NB4 (cell line): ENCODE measurements around the gene SPSB3.

Experiments
- MYC ChIP-seq: IDR thresholded peaks from 2 replicates; pipeline ENCODE4 v1.6.1; 2011; ENCODE audit warnings: low read depth, low read length
- POLR2A ChIP-seq: IDR thresholded peaks from 2 replicates; pipeline ENCODE4 v1.6.1; 2011; ENCODE audit warnings: mild to moderate bottlenecking; ENCODE audit not compliant: insufficient read length; ENCODE audit errors: extremely low read depth
- TF ChIP-seq, protein P1 (sequence below): IDR thresholded peaks from one replicate; pipeline ENCODE4 v1.5.1; 2012; ENCODE audit warnings: low read depth, low read length
- TF ChIP-seq, protein P2 (sequence below): IDR thresholded peaks from 2 replicates; pipeline ENCODE4 v1.6.1; 2011; ENCODE audit warnings: low read depth, low read length

DNA sequence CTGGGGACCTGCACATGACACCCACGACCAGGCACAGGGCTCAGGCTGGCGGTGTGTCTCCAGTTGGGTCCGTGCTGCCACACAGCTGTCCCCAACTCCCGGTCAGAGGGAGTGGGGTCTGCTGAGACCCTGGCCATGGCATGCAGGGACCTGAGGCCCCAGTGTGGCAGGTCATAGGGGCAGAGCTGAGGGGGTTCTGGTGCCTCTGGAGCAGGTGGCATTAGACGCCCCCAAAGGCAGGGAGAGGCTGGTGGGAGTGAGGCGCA lies 4.6 kb upstream of the SPSB3 start:
- TF ChIP-seq, protein P1, sequence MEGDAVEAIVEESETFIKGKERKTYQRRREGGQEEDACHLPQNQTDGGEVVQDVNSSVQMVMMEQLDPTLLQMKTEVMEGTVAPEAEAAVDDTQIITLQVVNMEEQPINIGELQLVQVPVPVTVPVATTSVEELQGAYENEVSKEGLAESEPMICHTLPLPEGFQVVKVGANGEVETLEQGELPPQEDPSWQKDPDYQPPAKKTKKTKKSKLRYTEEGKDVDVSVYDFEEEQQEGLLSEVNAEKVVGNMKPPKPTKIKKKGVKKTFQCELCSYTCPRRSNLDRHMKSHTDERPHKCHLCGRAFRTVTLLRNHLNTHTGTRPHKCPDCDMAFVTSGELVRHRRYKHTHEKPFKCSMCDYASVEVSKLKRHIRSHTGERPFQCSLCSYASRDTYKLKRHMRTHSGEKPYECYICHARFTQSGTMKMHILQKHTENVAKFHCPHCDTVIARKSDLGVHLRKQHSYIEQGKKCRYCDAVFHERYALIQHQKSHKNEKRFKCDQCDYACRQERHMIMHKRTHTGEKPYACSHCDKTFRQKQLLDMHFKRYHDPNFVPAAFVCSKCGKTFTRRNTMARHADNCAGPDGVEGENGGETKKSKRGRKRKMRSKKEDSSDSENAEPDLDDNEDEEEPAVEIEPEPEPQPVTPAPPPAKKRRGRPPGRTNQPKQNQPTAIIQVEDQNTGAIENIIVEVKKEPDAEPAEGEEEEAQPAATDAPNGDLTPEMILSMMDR = no peak
- TF ChIP-seq POLR2A = no peak
- no peak for TF ChIP-seq MYC
- TF ChIP-seq, protein P2, sequence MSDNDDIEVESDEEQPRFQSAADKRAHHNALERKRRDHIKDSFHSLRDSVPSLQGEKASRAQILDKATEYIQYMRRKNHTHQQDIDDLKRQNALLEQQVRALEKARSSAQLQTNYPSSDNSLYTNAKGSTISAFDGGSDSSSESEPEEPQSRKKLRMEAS = no peak
